Mesendoderm (in vitro differentiated cells): ENCODE results near the gene TEDC2.

ENCODE experiments used
- DNase-seq: peaks from one replicate; pipeline ENCODE4 v3.0.0; 2013
- H2AK5ac ChIP-seq: 2 replicates; pipeline ENCODE4 v1.6.1; 2013; ENCODE audit warnings: low read length, inconsistent platforms
- H2BK120ac ChIP-seq: 2 replicates; pipeline ENCODE4 v1.6.1; 2013; ENCODE audit warnings: low read depth, mild to moderate bottlenecking, low read length, moderate library complexity, mixed read lengths
- H2BK15ac ChIP-seq: replicated peaks from 2 replicates; pipeline ENCODE4 v1.6.1; 2013; ENCODE audit warnings: low read depth, mild to moderate bottlenecking, moderate library complexity
- H2BK5ac ChIP-seq: 2 replicates; pipeline ENCODE4 v1.6.1; 2013; ENCODE audit warnings: low read length, inconsistent platforms
- H3K18ac ChIP-seq: 2 replicates; pipeline ENCODE4 v1.6.1; 2013; ENCODE audit warnings: mild to moderate bottlenecking, low read length, mixed read lengths
- H3K23ac ChIP-seq: one replicate; pipeline ENCODE4 v1.6.1; 2013; ENCODE audit warnings: low read length
- H3K27ac ChIP-seq: 2 replicates; pipeline ENCODE4 v1.5.1; 2013; ENCODE audit warnings: low read depth, mild to moderate bottlenecking, inconsistent platforms, low read length, moderate library complexity
- H3K27me3 ChIP-seq: 2 replicates; pipeline ENCODE4 v1.6.1; 2013; ENCODE audit warnings: low read length, control low read depth, mild to moderate bottlenecking, inconsistent platforms; ENCODE audit not compliant: insufficient read depth, poor library complexity
- H3K36me3 ChIP-seq: 2 replicates; pipeline ENCODE4 v1.6.1; 2013; ENCODE audit warnings: low read length, inconsistent platforms; ENCODE audit not compliant: control insufficient read depth, insufficient read depth
- H3K4ac ChIP-seq: one replicate; pipeline ENCODE4 v1.6.1; 2013; ENCODE audit warnings: low read depth, mild to moderate bottlenecking, low read length, moderate library complexity
- H3K4me1 ChIP-seq: 2 replicates; pipeline ENCODE4 v1.6.1; 2013; ENCODE audit warnings: low read depth, low read length, inconsistent platforms; ENCODE audit not compliant: control insufficient read depth
- H3K4me2 ChIP-seq: 2 replicates; pipeline ENCODE4 v1.6.1; 2013; ENCODE audit warnings: low read length
- H3K4me3 ChIP-seq: 2 replicates; pipeline ENCODE4 v1.5.1; 2013; ENCODE audit warnings: mild to moderate bottlenecking, low read length
- H3K56ac ChIP-seq: one replicate; pipeline ENCODE4 v1.6.1; 2013; ENCODE audit warnings: low read length
- H3K79me1 ChIP-seq: 2 replicates; pipeline ENCODE4 v1.6.1; 2013; ENCODE audit warnings: low read length, inconsistent platforms
- H3K79me2 ChIP-seq: 2 replicates; pipeline ENCODE4 v1.6.1; 2013; ENCODE audit warnings: mild to moderate bottlenecking, low read length; ENCODE audit not compliant: control insufficient read depth, insufficient read depth
- H3K9ac ChIP-seq: 2 replicates; pipeline ENCODE4 v1.6.1; 2013; ENCODE audit warnings: low read length, inconsistent platforms
- H4K5ac ChIP-seq: one replicate; pipeline ENCODE4 v1.6.1; 2013; ENCODE audit warnings: low read length
- H4K8ac ChIP-seq: one replicate; pipeline ENCODE4 v1.6.1; 2013; ENCODE audit warnings: low read depth, mild to moderate bottlenecking, control low read depth, low read length, moderate library complexity
- WGBS: extraction: QIAGEN DNeasy Blood & Tissue Kit; methylation state at CpG from one replicate; pipeline ENCODE4 v1.1.7; 2013; ENCODE audit warnings: low lambda C conversion rate, missing lambda C conversion rate; ENCODE audit not compliant: insufficient coverage; ENCODE audit errors: extremely low coverage; 5-methylcytosine and 5-hydroxymethylcytosine counted together

TEDC2 gene

GRCh38 chr16:2494616-2495015 is 34.7 kb downstream of the TEDC2 start:
- Histone ChIP-seq H3K4me2 (no peak overlapping the region), H3K79me2 (no peaks in the 10 kb centered on the region), H4K5ac (no peak overlapping the region), H2BK120ac (no peak overlapping the region), H3K27me3 (no peaks in the 10 kb centered on the region), H3K23ac (no peak overlapping the region), H2AK5ac (no peak overlapping the region), H3K9ac (no peak overlapping the region), H3K56ac (no peak overlapping the region), H2BK15ac (no peak overlapping the region), H2BK5ac (no peak overlapping the region), H3K4me1 (no peaks in the 10 kb centered on the region), H3K4ac (no peak overlapping the region), H3K27ac (no peak overlapping the region), H3K79me1 (no peaks in the 10 kb centered on the region), H3K4me3 (no peak overlapping the region), H4K8ac (no peak overlapping the region), H3K18ac (no peak overlapping the region), H3K36me3 (no peaks in the 10 kb centered on the region)
- DNase-seq: no peak
- no CpG with 5 or more reads among the region's 5 CpGs for WGBS

GRCh38 chr16:2495041-2495440 is 35.1 kb downstream of the TEDC2 start:
- Histone ChIP-seq H3K56ac (no peak overlapping the region), H3K23ac (no peak overlapping the region), H3K4me1 (no peaks in the 10 kb centered on the region), H4K8ac (no peak overlapping the region), H2BK15ac (no peak overlapping the region), H3K79me2 (no peaks in the 10 kb centered on the region), H2BK5ac (no peak overlapping the region), H3K27ac (no peak overlapping the region), H3K4me2 (no peak overlapping the region), H3K9ac (no peak overlapping the region), H3K36me3 (no peaks in the 10 kb centered on the region), H3K18ac (no peak overlapping the region), H3K79me1 (no peaks in the 10 kb centered on the region), H3K27me3 (no peaks in the 10 kb centered on the region), H3K4me3 (no peak overlapping the region), H4K5ac (no peak overlapping the region), H3K4ac (no peak overlapping the region), H2BK120ac (no peak overlapping the region), H2AK5ac (no peak overlapping the region)
- no CpG with 5 or more reads among the region's 5 CpGs for WGBS
- no peak for DNase-seq

GRCh38 chr16:2496223-2497115 is 36.6 kb downstream of the TEDC2 start:
- H3K36me3 ChIP-seq: no peaks in the 10 kb centered on the region
- no CpG with 5 or more reads among the region's 62 CpGs for WGBS

GRCh38 chr16:2497116-2497630 is 37.3 kb downstream of the TEDC2 start:
- no peak overlapping the region for H2BK120ac ChIP-seq

More at GRCh38 chr16:2496223-2497115, 36.6 kb downstream of the TEDC2 start:
- Histone ChIP-seq H2AK5ac (no peak overlapping the region), H2BK15ac (no peak overlapping the region), H2BK120ac (no peak overlapping the region), H3K4me3 (no peak overlapping the region), H3K4me2 (no peak overlapping the region), H3K56ac (no peak overlapping the region), H3K4ac (no peak overlapping the region), H3K79me1 (no peaks in the 10 kb centered on the region), H3K18ac (no peak overlapping the region), H3K27me3 (no peaks in the 10 kb centered on the region), H2BK5ac (no peak overlapping the region), H4K8ac (no peak overlapping the region), H3K4me1 (no peaks in the 10 kb centered on the region), H3K79me2 (no peaks in the 10 kb centered on the region), H4K5ac (no peak overlapping the region), H3K23ac (no peak overlapping the region), H3K27ac (no peak overlapping the region), H3K9ac (no peak overlapping the region)
- no peak for DNase-seq

GRCh38 chr16:2497695-2498484 is 38.0 kb downstream of the TEDC2 start:
- H2BK5ac ChIP-seq: no peak overlapping the region
- no peak overlapping the region for H2AK5ac ChIP-seq
- no peaks in the 10 kb centered on the region for H3K36me3 ChIP-seq
- H2BK15ac ChIP-seq: no peak overlapping the region
- H3K4me3 ChIP-seq: no peak overlapping the region
- no peak overlapping the region for H3K18ac ChIP-seq
- H3K79me1 ChIP-seq: no peaks in the 10 kb centered on the region
- no peaks in the 10 kb centered on the region for H3K79me2 ChIP-seq
- no peak overlapping the region for H3K9ac ChIP-seq
- DNase-seq: no peak
- no peak overlapping the region for H3K23ac ChIP-seq
- no peaks in the 10 kb centered on the region for H3K4me1 ChIP-seq
- no peak overlapping the region for H3K56ac ChIP-seq
- no peak overlapping the region for H3K4me2 ChIP-seq
- no peak overlapping the region for H3K27ac ChIP-seq
- H3K4ac ChIP-seq: no peak overlapping the region
- no peak overlapping the region for H4K5ac ChIP-seq
- WGBS: no CpG with 5 or more reads among the region's 26 CpGs
- H4K8ac ChIP-seq: no peak overlapping the region
- no peak overlapping the region for H2BK120ac ChIP-seq
- no peaks in the 10 kb centered on the region for H3K27me3 ChIP-seq

More at GRCh38 chr16:2497116-2497630, 37.3 kb downstream of the TEDC2 start:
- no peaks in the 10 kb centered on the region for H3K36me3 ChIP-seq
- no peak overlapping the region for H3K4me3 ChIP-seq
- no peak overlapping the region for H3K56ac ChIP-seq
- no peak overlapping the region for H2BK5ac ChIP-seq
- no peak overlapping the region for H4K8ac ChIP-seq
- H3K4ac ChIP-seq: no peak overlapping the region
- DNase-seq: no peak
- no peaks in the 10 kb centered on the region for H3K4me1 ChIP-seq
- no peak overlapping the region for H2AK5ac ChIP-seq
- H3K23ac ChIP-seq: no peak overlapping the region
- no peak overlapping the region for H4K5ac ChIP-seq
- H3K79me1 ChIP-seq: no peaks in the 10 kb centered on the region
- H3K4me2 ChIP-seq: no peak overlapping the region
- H3K27ac ChIP-seq: no peak overlapping the region
- WGBS: no CpG with 5 or more reads among the region's 21 CpGs
- H3K18ac ChIP-seq: no peak overlapping the region
- H2BK15ac ChIP-seq: no peak overlapping the region
- H3K79me2 ChIP-seq: no peaks in the 10 kb centered on the region
- H3K27me3 ChIP-seq: no peaks in the 10 kb centered on the region
- no peak overlapping the region for H3K9ac ChIP-seq
